ENCODE measurements around the gene NEK9. TPM values are rescaled to one million over a fixed set of nuclear protein-coding genes. Genes with fewer than 3 reads are reported as not detected.

Gene NEK9
- total and polyA plus RNA-seq, 10 of the 15 experiments (the other 5 are each of a cell fraction or from before 2014, with no cell fraction given), result 6.0 to 78.8 (median 44.7) TPM

DNA sequence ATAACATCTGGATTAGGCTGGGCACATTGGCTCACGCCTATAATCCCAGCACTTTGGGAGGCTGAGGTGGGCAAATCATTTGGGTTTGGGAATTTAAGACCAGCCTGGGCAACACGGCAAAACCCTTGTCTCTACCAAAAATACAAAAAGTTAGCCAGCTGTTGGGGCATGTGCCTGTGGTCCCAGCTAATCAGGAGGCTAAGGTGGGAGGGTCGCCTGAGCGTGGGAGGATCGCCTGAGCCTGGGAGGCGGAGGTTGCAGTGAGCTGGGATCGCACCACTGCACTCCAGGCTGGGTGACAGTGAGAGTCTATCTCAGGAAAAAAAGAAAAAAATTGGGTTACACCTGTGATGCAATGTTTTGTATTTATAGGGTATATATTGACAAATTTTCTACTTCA lies 5.3 kb downstream of the NEK9 start (continued):
- TF ChIP-seq, protein P1, sequence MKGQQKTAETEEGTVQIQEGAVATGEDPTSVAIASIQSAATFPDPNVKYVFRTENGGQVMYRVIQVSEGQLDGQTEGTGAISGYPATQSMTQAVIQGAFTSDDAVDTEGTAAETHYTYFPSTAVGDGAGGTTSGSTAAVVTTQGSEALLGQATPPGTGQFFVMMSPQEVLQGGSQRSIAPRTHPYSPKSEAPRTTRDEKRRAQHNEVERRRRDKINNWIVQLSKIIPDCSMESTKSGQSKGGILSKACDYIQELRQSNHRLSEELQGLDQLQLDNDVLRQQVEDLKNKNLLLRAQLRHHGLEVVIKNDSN (IDR thresholded peaks at IDR 0.05; ENCODE audit: borderline replicate concordance, extremely low read length, insufficient read depth, low read depth, low read length), result no peak
- TF ChIP-seq, protein P2, sequence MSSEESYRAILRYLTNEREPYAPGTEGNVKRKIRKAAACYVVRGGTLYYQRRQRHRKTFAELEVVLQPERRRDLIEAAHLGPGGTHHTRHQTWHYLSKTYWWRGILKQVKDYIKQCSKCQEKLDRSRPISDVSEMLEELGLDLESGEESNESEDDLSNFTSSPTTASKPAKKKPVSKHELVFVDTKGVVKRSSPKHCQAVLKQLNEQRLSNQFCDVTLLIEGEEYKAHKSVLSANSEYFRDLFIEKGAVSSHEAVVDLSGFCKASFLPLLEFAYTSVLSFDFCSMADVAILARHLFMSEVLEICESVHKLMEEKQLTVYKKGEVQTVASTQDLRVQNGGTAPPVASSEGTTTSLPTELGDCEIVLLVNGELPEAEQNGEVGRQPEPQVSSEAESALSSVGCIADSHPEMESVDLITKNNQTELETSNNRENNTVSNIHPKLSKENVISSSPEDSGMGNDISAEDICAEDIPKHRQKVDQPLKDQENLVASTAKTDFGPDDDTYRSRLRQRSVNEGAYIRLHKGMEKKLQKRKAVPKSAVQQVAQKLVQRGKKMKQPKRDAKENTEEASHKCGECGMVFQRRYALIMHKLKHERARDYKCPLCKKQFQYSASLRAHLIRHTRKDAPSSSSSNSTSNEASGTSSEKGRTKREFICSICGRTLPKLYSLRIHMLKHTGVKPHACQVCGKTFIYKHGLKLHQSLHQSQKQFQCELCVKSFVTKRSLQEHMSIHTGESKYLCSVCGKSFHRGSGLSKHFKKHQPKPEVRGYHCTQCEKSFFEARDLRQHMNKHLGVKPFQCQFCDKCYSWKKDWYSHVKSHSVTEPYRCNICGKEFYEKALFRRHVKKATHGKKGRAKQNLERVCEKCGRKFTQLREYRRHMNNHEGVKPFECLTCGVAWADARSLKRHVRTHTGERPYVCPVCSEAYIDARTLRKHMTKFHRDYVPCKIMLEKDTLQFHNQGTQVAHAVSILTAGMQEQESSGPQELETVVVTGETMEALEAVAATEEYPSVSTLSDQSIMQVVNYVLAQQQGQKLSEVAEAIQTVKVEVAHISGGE (CRISPR knock-in tag; IDR thresholded peaks at IDR 0.05), result no peak
- TF ChIP-seq JUNB (IDR thresholded peaks at IDR 0.05) (no peak), MXI1 (IDR thresholded peaks at IDR 0.05; ENCODE audit: low read depth, low read length) (no peak), RELA (IDR thresholded peaks at IDR 0.05; ENCODE audit: borderline replicate concordance, partially characterized antibody) (no peak), SIX5 (IDR thresholded peaks at IDR 0.05; ENCODE audit: low read depth, low read length, severe bottlenecking) (no peak), CEBPB (IDR thresholded peaks at IDR 0.05; ENCODE audit: borderline replicate concordance in 1 of 2, low read depth in 2 of 2, low read length in 2 of 2) (no peak)
